ENCODE measurements around the gene VASH1. TPM values are rescaled to one million over a fixed set of nuclear protein-coding genes. Genes with fewer than 3 reads are reported as not detected.

VASH1 gene
- total and polyA plus RNA-seq, 2 donors (not counting 3 experiments of a cell fraction or from before 2014, with no cell fraction given) = 39.8 to 168 TPM

- Histone ChIP-seq H3K9ac (replicated peaks; ENCODE audit: extremely low read depth, insufficient read depth, low read length) (no peak overlapping the region), H3K36me3 (ENCODE audit: control insufficient read depth in 2 of 2, extremely low read depth in 1 of 2, insufficient read depth in 2 of 2, low read length in 2 of 2) (no peaks in the 10 kb centered on the region), H3K4me1 (ENCODE audit: control insufficient read depth, extremely low read depth, insufficient read depth, low read length) (no peaks in the 10 kb centered on the region), H2AFZ (ENCODE audit: low read depth, low read length) (no peak overlapping the region), H3K4me2 (ENCODE audit: insufficient read depth, low read length) (no peak overlapping the region), H3K79me2 (ENCODE audit: control insufficient read depth, insufficient read depth, low read length) (no peaks in the 10 kb centered on the region), H3K9me1 (replicated peaks; ENCODE audit: control insufficient read depth, extremely low read depth, insufficient read depth, low read length) (no peaks in the 10 kb centered on the region), H3K27ac (ENCODE audit: insufficient read depth, low read depth, low read length) (no peak overlapping the region), H3K27me3 (ENCODE audit: control insufficient read depth in 2 of 2, insufficient read depth in 2 of 2, low read length in 2 of 2) (peaks cover 0 to 3% of the 10 kb centered on the region in 2 experiments), H3K4me3 (replicated peaks in 1 of 3; ENCODE audit: insufficient read depth in 1 of 3, low read depth in 1 of 3, low read length in 3 of 3) (no peak overlapping the region), H4K20me1 (replicated peaks; ENCODE audit: control insufficient read depth, extremely low read depth, insufficient read depth, low read length) (no peaks in the 10 kb centered on the region), H3K9me3 (replicated peaks; ENCODE audit: control insufficient read depth, insufficient read depth, low read length) (no peaks in the 10 kb centered on the region)
- POLR2A ChIA-PET = no interaction called here
- intact Hi-C loops (cut with micrococcal nuclease) (no loop called here), dilution Hi-C loops (cut with MboI; ENCODE audit: extremely low pct_ligation_motif_present, low sequenced_read_pairs) (no loop called here)
- CTCF ChIA-PET = no interaction called here
- FAIRE-seq = no peak
- no peak for TF ChIP-seq FOS (IDR thresholded peaks at IDR 0.05; ENCODE audit: borderline replicate concordance, insufficient read depth, low read length)
- no peak for TF ChIP-seq CTCF (IDR thresholded peaks at IDR 0.05; ENCODE audit: extremely low read depth in 1 of 2, insufficient read depth in 1 of 2, low read depth in 1 of 2, low read length in 2 of 2)
- no peak for TF ChIP-seq GATA2 (IDR thresholded peaks at IDR 0.05; ENCODE audit: insufficient read depth, insufficient read length, low read depth, low read length)
- TF ChIP-seq JUN (IDR thresholded peaks at IDR 0.05; ENCODE audit: borderline replicate concordance, insufficient read depth, insufficient read length, low read depth) = no peak
- TF ChIP-seq EZH2 (IDR thresholded peaks at IDR 0.05; ENCODE audit: borderline replicate concordance, low read depth, low read length, severe bottlenecking) = no peak
- TF ChIP-seq MAX (IDR thresholded peaks at IDR 0.05; ENCODE audit: insufficient read depth, insufficient read length) = no peak
- TF ChIP-seq MYC (IDR thresholded peaks at IDR 0.05; ENCODE audit: low read depth, low read length) = no peak
- no peak for TF ChIP-seq POLR2AphosphoS5 (IDR thresholded peaks at IDR 0.05; ENCODE audit: insufficient read depth, low read depth, low read length)
- TF ChIP-seq POLR2A (IDR thresholded peaks at IDR 0.05; ENCODE audit: low read depth, low read length) = no peak
- DNase-seq (ENCODE audit: low read depth, low spot score) = no peak
- no TSS peak for BruUV-seq (replicated peaks)
Observed at GRCh38 chr14:76830556-76830955, 69.3 kb downstream of the VASH1 start.
